ENCODE data around the gene HSD17B2.
"Not testable (repeated sequence)": the region's sequence is repeated elsewhere in the genome, so short reads cannot be mapped to it uniquely, and the experiment has no call there.

Gene HSD17B2

DNA sequence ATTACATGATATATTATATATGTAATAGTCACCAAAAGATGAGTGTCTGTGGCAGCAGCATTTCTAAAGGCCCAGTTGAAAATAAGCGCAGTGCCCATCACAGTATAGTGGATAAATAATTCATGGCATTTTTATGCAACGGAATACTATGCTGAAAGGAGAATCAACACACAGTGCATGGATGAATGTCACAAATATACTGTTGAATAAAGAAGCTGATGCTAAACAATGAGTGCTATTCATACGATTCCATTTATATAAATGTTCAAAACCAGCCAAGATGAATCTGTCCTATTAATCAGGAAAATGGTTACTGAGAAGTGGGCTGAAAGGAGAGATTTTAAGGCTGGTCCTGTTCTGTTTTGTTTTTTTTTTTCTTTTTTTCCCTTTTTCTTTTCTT, 61.6 kb downstream of the HSD17B2 start:
- Histone ChIP-seq H3K36me3 (ENCODE audit: control insufficient read depth, insufficient read depth, low read length) (no peaks in the 10 kb centered on the region), H3K4me1 (ENCODE audit: control insufficient read depth, insufficient read depth, low read length) (peaks cover under 1% of the 10 kb centered on the region), H3K27me3 (ENCODE audit: control insufficient read depth, insufficient read depth, low read length) (no peaks in the 10 kb centered on the region), H3K4me3 (ENCODE audit: low read length) (no peak overlapping the region), H3K27ac (ENCODE audit: low read depth, low read length) (no peak overlapping the region), H3K9ac (ENCODE audit: low read length) (no peak overlapping the region)

DNA sequence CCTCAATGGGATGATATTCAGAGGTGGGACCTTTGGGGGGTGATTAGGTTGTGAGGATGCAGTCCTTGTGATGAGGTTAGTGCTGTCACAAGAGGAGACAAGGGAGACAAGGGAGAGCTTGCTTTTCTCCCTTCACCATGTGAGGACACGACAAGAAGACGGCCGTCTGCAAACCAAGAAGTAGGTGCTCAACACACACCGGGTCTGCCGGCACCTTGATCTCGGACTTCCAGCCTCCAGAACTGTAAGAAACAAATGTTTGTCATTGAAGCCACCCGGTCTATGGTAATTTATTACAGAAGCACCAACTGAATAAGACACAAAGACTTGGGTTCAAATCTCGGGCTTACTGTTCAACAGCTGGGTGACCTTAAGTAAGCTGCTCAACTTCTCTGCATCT, 70.1 kb downstream of the HSD17B2 start:
- H3K27ac ChIP-seq (ENCODE audit: low read depth, low read length) = no peak overlapping the region
- H3K27me3 ChIP-seq (ENCODE audit: control insufficient read depth, insufficient read depth, low read length) = no peaks in the 10 kb centered on the region
- no peak overlapping the region for H3K9ac ChIP-seq (ENCODE audit: low read length)
- no peaks in the 10 kb centered on the region for H3K4me1 ChIP-seq (ENCODE audit: control insufficient read depth, insufficient read depth, low read length)
- H3K4me3 ChIP-seq (ENCODE audit: low read length) = no peak overlapping the region
- H3K36me3 ChIP-seq (ENCODE audit: control insufficient read depth, insufficient read depth, low read length) = no peaks in the 10 kb centered on the region

DNA sequence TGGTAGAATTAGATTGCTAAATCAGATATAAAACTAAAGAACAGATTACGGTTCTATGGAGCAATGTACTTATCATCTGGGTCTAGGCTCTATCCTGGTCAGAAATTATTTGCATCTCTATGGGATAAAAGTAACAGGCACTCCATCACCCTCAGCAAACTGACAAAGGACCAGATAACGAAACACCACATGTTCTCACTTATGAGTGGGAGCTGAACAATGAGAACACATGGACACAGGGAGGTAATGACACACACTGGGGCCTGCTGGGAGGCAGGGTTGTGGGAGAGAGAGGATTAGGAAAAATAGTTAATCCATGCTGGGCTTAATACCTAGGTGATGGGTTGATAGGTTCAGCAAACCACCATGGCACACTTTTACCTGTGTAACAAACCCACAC, 73.0 kb downstream of the HSD17B2 start:
- H3K4me1 ChIP-seq (ENCODE audit: control insufficient read depth, insufficient read depth, low read length) = no peaks in the 10 kb centered on the region
- no peaks in the 10 kb centered on the region for H3K36me3 ChIP-seq (ENCODE audit: control insufficient read depth, insufficient read depth, low read length)
- no peaks in the 10 kb centered on the region for H3K27me3 ChIP-seq (ENCODE audit: control insufficient read depth, insufficient read depth, low read length)
- no peak overlapping the region for H3K9ac ChIP-seq (ENCODE audit: low read length)
- H3K4me3 ChIP-seq (ENCODE audit: low read length) = no peak overlapping the region
- no peak overlapping the region for H3K27ac ChIP-seq (ENCODE audit: low read depth, low read length)

DNA sequence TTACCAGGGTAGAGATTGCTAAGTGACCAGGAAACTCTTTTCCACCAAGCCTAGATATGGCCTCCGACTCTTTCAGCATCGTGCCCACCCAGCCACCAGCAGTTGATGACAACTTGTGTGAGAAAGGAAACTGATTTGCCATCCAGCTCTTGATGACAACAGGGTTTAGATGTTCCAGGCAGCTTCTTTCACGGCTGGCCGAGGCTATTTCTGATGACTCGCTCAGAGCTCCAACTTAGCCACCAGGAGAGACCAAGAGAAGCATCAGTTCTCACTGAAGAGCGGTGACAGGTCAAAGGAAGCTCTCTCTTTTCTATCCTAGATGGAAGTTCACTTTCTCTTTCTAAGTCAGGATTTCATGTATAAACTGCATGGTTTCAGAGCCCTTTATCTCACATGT, 73.7 kb downstream of the HSD17B2 start:
- Histone ChIP-seq H3K36me3 (ENCODE audit: control insufficient read depth, insufficient read depth, low read length) (no peaks in the 10 kb centered on the region), H3K27me3 (ENCODE audit: control insufficient read depth, insufficient read depth, low read length) (no peaks in the 10 kb centered on the region), H3K9ac (ENCODE audit: low read length) (no peak overlapping the region), H3K27ac (ENCODE audit: low read depth, low read length) (no peak overlapping the region), H3K4me1 (ENCODE audit: control insufficient read depth, insufficient read depth, low read length) (no peaks in the 10 kb centered on the region), H3K4me3 (ENCODE audit: low read length) (no peak overlapping the region)

DNA sequence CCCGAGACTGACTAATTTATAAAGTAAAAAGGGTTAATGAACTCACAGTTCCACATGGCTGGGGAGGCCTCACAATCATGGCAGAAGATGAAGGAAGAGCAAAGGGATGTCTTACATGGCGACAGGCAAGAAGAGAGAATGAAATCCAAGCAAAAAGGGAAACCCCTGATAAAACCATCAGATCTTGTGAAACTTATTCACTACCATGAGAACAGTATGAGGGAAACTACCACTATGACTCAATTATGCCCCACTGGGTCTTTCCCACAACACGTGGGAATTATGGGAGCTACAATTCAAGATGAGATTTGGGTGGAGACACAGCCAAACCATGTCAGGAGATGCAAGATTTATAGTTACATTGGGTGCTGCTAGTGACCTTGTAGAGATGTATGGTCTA, 74.2 kb downstream of the HSD17B2 start:
- not testable (repeated sequence) for H3K36me3 ChIP-seq (ENCODE audit: control insufficient read depth, insufficient read depth, low read length); H3K9ac ChIP-seq (ENCODE audit: low read length); H3K27ac ChIP-seq (ENCODE audit: low read depth, low read length); H3K4me1 ChIP-seq (ENCODE audit: control insufficient read depth, insufficient read depth, low read length); H3K4me3 ChIP-seq (ENCODE audit: low read length); H3K27me3 ChIP-seq (ENCODE audit: control insufficient read depth, insufficient read depth, low read length)

DNA sequence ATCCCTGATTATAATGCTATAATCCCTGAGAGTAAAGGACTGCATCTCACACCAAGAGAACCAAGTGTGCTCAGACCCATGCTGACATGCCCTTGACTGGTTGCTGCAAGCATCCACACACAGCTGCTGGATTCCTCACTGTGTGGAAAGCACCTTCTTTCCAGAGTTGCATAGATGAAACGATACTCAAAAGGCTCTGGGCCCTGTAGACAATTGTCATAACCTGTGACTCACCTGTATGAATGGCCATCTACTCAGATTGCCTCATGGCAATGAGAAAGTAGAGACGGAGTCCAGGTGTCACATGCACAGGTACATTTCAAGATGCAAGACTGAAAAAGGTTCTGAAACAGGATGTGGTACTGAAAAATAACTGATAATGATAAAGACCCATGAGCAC, 76.9 kb downstream of the HSD17B2 start:
- Histone ChIP-seq H3K4me3 (ENCODE audit: low read length) (no peak overlapping the region), H3K36me3 (ENCODE audit: control insufficient read depth, insufficient read depth, low read length) (no peaks in the 10 kb centered on the region), H3K27me3 (ENCODE audit: control insufficient read depth, insufficient read depth, low read length) (no peaks in the 10 kb centered on the region), H3K27ac (ENCODE audit: low read depth, low read length) (no peak overlapping the region), H3K4me1 (ENCODE audit: control insufficient read depth, insufficient read depth, low read length) (no peaks in the 10 kb centered on the region), H3K9ac (ENCODE audit: low read length) (no peak overlapping the region)

DNA sequence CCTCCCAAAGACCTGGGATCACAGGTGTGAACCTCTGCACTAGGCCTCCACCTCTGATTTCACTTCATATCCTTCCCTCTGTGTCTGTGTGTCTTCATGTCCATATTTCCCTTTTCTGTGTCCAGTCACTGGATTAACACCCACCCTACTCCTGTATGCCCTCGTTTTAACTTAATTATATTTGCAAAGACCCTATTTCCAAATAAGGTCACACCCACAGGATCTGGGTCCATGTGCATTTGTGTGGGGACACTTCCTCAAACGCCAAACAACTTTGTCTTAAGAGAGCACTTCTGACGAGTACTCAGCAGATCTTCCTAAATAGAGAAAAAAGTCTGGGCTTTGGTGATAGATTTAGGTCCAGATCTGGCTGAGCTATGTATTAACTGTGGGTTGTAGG, 78.7 kb downstream of the HSD17B2 start:
- Histone ChIP-seq H3K27me3 (ENCODE audit: control insufficient read depth, insufficient read depth, low read length) (no peaks in the 10 kb centered on the region), H3K36me3 (ENCODE audit: control insufficient read depth, insufficient read depth, low read length) (no peaks in the 10 kb centered on the region), H3K4me3 (ENCODE audit: low read length) (no peak overlapping the region), H3K4me1 (ENCODE audit: control insufficient read depth, insufficient read depth, low read length) (no peaks in the 10 kb centered on the region), H3K27ac (ENCODE audit: low read depth, low read length) (no peak overlapping the region), H3K9ac (ENCODE audit: low read length) (no peak overlapping the region)

DNA sequence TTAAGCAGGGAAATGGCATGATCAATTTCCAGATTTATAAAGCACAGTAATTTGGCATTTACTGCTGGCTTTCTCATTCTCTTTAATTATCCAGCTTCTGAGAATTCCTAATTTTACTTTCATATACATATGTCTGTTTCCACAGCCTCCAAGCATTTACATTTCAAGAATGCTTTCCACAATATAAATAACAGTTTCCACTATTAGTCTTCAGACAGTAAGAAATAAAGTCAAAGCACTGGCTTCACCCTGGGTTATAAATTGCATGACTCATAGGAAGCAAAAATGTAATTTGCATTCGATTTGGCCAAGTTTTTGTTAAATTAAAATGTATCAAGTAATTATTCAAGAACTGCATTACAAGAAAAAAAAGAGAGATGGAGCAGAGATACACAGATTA, 81.5 kb downstream of the HSD17B2 start:
- Histone ChIP-seq H3K4me3 (ENCODE audit: low read length) (no peak overlapping the region), H3K27me3 (ENCODE audit: control insufficient read depth, insufficient read depth, low read length) (no peaks in the 10 kb centered on the region), H3K9ac (ENCODE audit: low read length) (no peak overlapping the region), H3K4me1 (ENCODE audit: control insufficient read depth, insufficient read depth, low read length) (no peaks in the 10 kb centered on the region), H3K36me3 (ENCODE audit: control insufficient read depth, insufficient read depth, low read length) (no peaks in the 10 kb centered on the region), H3K27ac (ENCODE audit: low read depth, low read length) (no peak overlapping the region)

DNA sequence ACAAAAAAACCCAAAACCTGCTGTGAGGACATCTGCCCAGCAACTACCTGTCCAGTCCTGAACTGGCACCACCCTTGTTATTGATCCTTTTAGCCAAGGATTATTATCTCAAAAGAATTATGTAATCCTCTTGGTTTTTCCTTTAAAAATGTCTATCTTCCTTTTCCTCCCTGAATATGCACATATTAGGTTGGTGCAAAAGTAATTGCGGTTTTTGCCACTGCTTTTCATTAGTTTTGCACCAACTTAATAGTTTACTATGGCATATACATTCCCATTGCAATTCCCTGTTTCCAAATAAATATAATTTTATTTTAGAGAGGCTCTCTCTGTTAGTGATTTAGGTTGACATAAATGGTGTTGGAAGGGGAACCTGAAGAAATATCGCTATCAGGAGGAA, 83.7 kb downstream of the HSD17B2 start:
- Histone ChIP-seq H3K27me3 (ENCODE audit: control insufficient read depth, insufficient read depth, low read length) (no peaks in the 10 kb centered on the region), H3K27ac (ENCODE audit: low read depth, low read length) (no peak overlapping the region), H3K4me1 (ENCODE audit: control insufficient read depth, insufficient read depth, low read length) (no peaks in the 10 kb centered on the region), H3K36me3 (ENCODE audit: control insufficient read depth, insufficient read depth, low read length) (no peaks in the 10 kb centered on the region), H3K9ac (ENCODE audit: low read length) (no peak overlapping the region), H3K4me3 (ENCODE audit: low read length) (no peak overlapping the region)

DNA sequence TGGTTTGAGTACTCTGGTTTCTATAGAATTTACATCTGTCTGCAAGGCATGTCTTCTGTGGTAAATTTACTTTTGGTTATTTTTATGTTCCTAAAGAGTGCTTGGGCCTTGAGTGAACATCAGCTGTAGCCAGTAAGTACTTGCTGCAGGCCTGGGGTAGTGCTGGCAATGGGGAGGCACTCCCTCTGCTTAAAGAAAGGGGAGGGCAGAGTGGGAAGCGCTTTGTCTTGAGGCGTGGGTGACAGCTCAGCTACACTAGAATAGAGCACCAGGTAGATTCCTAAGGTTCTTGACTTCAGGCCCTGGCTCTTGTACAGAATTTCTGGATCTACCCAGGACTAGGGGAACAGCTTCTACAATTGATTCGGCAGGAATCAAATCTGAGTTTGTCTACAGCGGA, 84.4 kb downstream of the HSD17B2 start:
- H3K4me1 ChIP-seq (ENCODE audit: control insufficient read depth, insufficient read depth, low read length) = no peaks in the 10 kb centered on the region
- H3K27me3 ChIP-seq (ENCODE audit: control insufficient read depth, insufficient read depth, low read length) = no peaks in the 10 kb centered on the region
- H3K4me3 ChIP-seq (ENCODE audit: low read length) = no peak overlapping the region
- no peak overlapping the region for H3K9ac ChIP-seq (ENCODE audit: low read length)
- no peak overlapping the region for H3K27ac ChIP-seq (ENCODE audit: low read depth, low read length)
- H3K36me3 ChIP-seq (ENCODE audit: control insufficient read depth, insufficient read depth, low read length) = no peaks in the 10 kb centered on the region

DNA sequence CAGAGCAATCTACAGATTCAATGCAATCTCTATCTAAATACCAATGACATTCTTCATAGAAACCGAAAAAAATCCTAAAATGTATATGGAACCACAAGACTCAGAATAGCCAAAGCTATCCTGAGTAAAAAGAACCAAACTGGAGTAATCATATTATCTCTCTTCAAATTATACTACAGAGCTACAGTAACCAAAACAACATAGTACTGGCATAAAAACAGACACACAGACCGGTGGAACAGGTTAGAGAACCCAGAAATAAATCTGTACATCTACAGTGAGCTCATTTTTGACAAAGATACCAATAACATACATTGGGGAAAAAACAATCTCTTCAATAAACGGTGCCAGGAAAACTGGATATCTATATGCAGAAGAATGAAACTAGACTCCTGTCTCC, 89.6 kb downstream of the HSD17B2 start:
- no peak overlapping the region for H3K27ac ChIP-seq (ENCODE audit: low read depth, low read length)
- H3K4me1 ChIP-seq (ENCODE audit: control insufficient read depth, insufficient read depth, low read length) = no peaks in the 10 kb centered on the region
- H3K27me3 ChIP-seq (ENCODE audit: control insufficient read depth, insufficient read depth, low read length) = no peaks in the 10 kb centered on the region
- no peak overlapping the region for H3K9ac ChIP-seq (ENCODE audit: low read length)
- no peak overlapping the region for H3K4me3 ChIP-seq (ENCODE audit: low read length)
- no peaks in the 10 kb centered on the region for H3K36me3 ChIP-seq (ENCODE audit: control insufficient read depth, insufficient read depth, low read length)

DNA sequence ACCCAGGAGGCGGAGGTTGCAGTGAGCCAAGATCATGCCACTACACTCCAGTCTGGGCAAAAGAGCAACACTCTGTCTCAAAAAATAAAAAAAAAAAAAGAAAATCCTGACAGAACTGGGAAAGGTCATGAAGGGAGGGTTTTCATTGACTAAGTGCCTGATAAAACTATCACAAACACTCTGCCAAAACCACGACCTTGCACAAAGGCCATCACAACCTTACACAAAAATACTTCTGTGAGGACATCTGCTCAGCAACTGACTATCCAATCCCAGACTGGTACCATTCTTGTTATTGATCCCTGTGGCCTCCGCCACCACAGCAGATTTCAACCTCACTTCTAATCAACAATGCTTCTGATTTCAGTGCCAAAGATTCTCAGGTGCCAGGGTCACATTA, 94.8 kb downstream of the HSD17B2 start:
- no peaks in the 10 kb centered on the region for H3K27me3 ChIP-seq (ENCODE audit: control insufficient read depth, insufficient read depth, low read length)
- H3K36me3 ChIP-seq (ENCODE audit: control insufficient read depth, insufficient read depth, low read length) = no peaks in the 10 kb centered on the region
- no peaks in the 10 kb centered on the region for H3K4me1 ChIP-seq (ENCODE audit: control insufficient read depth, insufficient read depth, low read length)
- H3K4me3 ChIP-seq (ENCODE audit: low read length) = no peak overlapping the region
- H3K9ac ChIP-seq (ENCODE audit: low read length) = no peak overlapping the region
- H3K27ac ChIP-seq (ENCODE audit: low read depth, low read length) = no peak overlapping the region

DNA sequence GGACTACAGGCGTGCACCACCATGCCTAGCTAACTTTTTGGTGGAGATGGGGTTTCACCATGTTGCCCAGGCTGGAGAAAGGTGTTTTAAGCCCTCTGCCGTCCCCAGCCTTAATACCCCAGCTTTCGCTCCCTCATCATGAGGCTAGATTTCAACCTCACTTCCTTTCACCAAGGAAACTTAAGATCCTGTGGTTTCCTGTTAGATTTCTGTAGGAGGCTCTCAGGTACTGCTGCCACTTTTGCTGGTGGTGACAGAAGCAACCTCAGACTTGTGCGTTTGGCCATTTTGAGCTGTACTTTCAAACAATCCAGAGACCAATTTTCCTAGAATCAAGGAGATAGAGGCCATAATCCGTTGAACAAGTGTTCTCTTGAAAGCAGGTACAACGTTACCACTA, 98.7 kb downstream of the HSD17B2 start:
- no peak overlapping the region for H3K4me3 ChIP-seq (ENCODE audit: low read length)
- H3K9ac ChIP-seq (ENCODE audit: low read length) = no peak overlapping the region
- H3K27ac ChIP-seq (ENCODE audit: low read depth, low read length) = no peak overlapping the region
- H3K36me3 ChIP-seq (ENCODE audit: control insufficient read depth, insufficient read depth, low read length) = no peaks in the 10 kb centered on the region
- no peaks in the 10 kb centered on the region for H3K27me3 ChIP-seq (ENCODE audit: control insufficient read depth, insufficient read depth, low read length)
- H3K4me1 ChIP-seq (ENCODE audit: control insufficient read depth, insufficient read depth, low read length) = no peaks in the 10 kb centered on the region

DNA sequence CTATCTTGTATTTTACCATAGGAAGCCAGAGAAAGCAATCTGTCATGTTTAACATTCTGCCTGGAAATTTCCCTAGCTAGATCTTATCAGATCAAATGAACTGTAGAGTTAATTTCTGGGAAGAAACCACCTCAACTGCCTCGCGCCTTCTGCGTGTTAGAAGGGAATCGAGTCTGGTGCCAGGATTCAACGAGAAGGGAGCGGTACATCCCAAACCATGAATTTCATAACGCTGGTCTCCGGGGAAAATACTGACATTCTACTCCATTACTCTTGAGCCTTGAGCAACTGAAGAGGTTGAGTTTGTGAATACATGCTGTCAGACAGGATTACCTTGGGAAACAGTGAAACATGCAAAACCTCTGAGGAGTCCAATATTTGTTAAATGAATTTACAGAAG, 99.8 kb downstream of the HSD17B2 start:
- no peak overlapping the region for H3K4me3 ChIP-seq (ENCODE audit: low read length)
- no peaks in the 10 kb centered on the region for H3K4me1 ChIP-seq (ENCODE audit: control insufficient read depth, insufficient read depth, low read length)
- no peaks in the 10 kb centered on the region for H3K27me3 ChIP-seq (ENCODE audit: control insufficient read depth, insufficient read depth, low read length)
- no peaks in the 10 kb centered on the region for H3K36me3 ChIP-seq (ENCODE audit: control insufficient read depth, insufficient read depth, low read length)
- H3K27ac ChIP-seq (ENCODE audit: low read depth, low read length) = no peak overlapping the region
- no peak overlapping the region for H3K9ac ChIP-seq (ENCODE audit: low read length)

All from rectal smooth muscle tissue (tissue), 1 donor.